GM12801 (cell line): ENCODE results near the gene AKT2.

Experiments used
- TF ChIP-seq, protein P1 (sequence below): IDR thresholded peaks from one replicate; pipeline ENCODE4 v1.5.1; 2011; ENCODE audit warnings: control low read depth; ENCODE audit not compliant: insufficient read length; ENCODE audit errors: extremely low read depth

Gene AKT2

DNA sequence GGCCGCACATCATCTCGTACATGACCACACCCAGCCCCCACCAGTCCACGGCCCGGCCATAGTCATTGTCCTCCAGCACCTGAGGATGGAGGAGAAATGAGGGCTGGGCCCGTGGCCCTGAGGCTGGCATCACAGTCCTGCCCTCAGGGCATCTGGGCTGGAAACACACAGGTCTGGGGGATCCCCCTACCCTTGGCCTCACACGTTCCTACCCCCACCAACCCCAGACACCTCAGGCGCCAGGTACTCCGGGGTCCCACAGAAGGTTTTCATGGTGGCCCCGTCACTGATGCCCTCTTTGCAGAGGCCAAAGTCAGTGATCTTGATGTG, 49.2 kb downstream of the AKT2 start:
- TF ChIP-seq, protein P1, sequence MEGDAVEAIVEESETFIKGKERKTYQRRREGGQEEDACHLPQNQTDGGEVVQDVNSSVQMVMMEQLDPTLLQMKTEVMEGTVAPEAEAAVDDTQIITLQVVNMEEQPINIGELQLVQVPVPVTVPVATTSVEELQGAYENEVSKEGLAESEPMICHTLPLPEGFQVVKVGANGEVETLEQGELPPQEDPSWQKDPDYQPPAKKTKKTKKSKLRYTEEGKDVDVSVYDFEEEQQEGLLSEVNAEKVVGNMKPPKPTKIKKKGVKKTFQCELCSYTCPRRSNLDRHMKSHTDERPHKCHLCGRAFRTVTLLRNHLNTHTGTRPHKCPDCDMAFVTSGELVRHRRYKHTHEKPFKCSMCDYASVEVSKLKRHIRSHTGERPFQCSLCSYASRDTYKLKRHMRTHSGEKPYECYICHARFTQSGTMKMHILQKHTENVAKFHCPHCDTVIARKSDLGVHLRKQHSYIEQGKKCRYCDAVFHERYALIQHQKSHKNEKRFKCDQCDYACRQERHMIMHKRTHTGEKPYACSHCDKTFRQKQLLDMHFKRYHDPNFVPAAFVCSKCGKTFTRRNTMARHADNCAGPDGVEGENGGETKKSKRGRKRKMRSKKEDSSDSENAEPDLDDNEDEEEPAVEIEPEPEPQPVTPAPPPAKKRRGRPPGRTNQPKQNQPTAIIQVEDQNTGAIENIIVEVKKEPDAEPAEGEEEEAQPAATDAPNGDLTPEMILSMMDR: no peak

DNA sequence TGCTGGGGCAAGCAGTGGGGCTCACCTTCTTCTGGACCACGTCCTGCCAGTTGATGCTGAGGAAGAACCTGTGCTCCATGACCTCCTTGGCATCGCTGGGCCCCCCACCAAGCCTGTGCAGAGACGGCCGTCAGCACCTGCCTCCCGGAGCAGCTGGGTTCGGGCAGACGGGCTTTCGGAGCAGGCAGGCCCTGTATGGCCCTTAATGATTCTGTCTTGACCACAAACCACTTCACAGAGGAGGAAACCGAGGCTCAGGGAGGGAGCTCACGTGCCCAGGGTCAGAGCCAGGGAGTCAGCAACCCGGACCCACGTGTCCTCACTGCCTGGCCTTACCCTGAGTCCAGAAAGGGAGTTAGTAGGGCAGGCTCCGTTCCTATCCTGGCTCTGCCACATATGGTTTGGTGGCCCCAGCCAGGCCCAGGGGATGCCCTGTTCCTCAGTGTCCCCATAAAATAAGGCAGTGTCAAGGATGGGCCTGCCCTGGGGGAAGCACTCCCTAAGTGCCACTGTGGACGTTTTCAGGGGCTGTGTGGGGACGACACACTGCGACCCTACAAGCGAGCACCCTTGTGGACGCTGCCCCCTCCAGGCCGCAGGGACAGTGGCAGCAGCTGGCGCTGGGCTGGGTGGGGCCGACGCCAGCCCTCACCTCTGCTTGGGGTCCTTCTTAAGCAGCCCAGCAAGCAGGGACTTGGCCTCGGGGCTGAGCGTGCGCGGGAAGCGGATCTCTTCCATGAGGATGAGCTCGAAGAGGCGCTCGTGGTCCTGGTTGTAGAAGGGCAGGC, 49.7 kb downstream of the AKT2 start:
- TF ChIP-seq, protein P1: no peak

GRCh38 chr19:40234429-40235237, 50.5 kb downstream of the AKT2 start:
- TF ChIP-seq, protein P1: no peak

- TF ChIP-seq, protein P1: no peak
Measured at GRCh38 chr19:40233811-40234389, 51.2 kb downstream of the AKT2 start.

GRCh38 chr19:40232949-40233810, 52.0 kb downstream of the AKT2 start:
- TF ChIP-seq, protein P1: no peak

GRCh38 chr19:40232479-40232878, 52.7 kb downstream of the AKT2 start:
- TF ChIP-seq, protein P1: no peak
